Stomach (tissue), 4 donors: ENCODE data around the gene MEGF6.

Experiments used
- EP300 ChIP-seq: sonication (generic); formaldehyde crosslinking; IDR thresholded peaks from one replicate; pipeline ENCODE4 v1.6.1; 2017; ENCODE audit warnings: antibody characterized with exemption
- POLR2A ChIP-seq, 4 donors: fragments of 450-650 bp; IDR thresholded peaks; one replicate each; pipeline ENCODE4 v1.6.1; 2016; ENCODE audit warnings: antibody characterized with exemption in 4 of 4, control low read depth in 2 of 4, mild to moderate bottlenecking in 1 of 4, moderate library complexity in 1 of 4
- POLR2AphosphoS5 ChIP-seq, 3 donors: sonication (generic); formaldehyde crosslinking; IDR thresholded peaks; one replicate each; pipeline ENCODE4 v1.6.1; 2016; ENCODE audit warnings: antibody characterized with exemption in 3 of 3
- TF ChIP-seq, protein P1 (sequence below), 7 experiments: fragments of 450-650 bp in 4 of 7; fragments of 200-600 bp in 3 of 7; sonication (generic) in 3 of 7; IDR thresholded peaks; one replicate each; pipeline ENCODE4 v1.5.1; 2016 to 2019; ENCODE audit warnings: antibody characterized with exemption in 7 of 7, control low read depth in 2 of 7, mild to moderate bottlenecking in 1 of 7

DNA sequence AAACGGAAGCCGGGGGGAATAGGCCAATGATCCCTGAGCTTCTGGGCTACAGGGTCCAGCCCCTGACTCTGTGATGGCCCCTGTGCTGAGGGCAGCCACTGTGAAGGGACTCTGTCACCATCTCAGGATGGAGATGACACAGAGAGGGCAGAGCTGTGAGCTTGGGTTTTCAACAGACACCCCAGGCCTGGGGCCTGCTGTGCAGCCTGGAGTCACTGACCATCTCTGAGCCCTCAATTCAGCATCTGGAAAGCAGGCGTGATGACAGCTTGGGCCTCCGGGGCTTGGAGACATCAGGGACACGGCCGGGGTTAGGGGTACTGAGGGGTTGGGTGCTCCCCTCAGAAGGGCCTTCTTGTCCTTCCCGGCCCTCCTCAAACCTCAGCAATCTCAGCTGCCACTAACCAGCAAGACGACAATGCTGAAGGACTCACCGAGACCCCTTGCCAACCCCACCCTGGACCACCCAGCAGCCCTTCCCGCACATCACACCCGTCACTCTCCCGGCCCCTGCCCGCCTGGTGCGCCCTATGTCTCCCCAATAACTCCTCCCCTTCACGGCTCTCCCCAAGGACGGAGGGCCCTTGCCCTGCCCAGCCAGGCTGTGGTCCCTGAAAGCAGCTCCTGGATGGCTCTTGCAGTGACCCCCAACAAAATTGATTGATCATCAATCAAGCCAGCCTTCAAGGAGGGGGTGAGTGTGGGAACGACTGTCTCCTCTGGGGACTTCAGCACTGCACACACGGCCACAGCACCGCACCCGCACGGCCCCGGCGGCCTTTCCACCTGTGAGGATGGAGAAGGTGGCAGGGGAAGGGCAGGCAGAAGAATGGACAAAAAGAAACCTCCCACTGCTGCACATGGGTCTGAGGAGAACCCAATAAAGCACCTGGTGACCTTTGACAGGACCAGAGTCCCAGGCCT is 4.3 kb downstream of the MEGF6 start:
- TF ChIP-seq POLR2A (IDR thresholded peaks at IDR 0.05) (no peak), EP300 (no peak), POLR2AphosphoS5 (IDR thresholded peaks at IDR 0.05) (no peak)
- TF ChIP-seq, protein P1, sequence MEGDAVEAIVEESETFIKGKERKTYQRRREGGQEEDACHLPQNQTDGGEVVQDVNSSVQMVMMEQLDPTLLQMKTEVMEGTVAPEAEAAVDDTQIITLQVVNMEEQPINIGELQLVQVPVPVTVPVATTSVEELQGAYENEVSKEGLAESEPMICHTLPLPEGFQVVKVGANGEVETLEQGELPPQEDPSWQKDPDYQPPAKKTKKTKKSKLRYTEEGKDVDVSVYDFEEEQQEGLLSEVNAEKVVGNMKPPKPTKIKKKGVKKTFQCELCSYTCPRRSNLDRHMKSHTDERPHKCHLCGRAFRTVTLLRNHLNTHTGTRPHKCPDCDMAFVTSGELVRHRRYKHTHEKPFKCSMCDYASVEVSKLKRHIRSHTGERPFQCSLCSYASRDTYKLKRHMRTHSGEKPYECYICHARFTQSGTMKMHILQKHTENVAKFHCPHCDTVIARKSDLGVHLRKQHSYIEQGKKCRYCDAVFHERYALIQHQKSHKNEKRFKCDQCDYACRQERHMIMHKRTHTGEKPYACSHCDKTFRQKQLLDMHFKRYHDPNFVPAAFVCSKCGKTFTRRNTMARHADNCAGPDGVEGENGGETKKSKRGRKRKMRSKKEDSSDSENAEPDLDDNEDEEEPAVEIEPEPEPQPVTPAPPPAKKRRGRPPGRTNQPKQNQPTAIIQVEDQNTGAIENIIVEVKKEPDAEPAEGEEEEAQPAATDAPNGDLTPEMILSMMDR (IDR thresholded peaks at IDR 0.05): no peak
